Measurements from ENCODE around the gene FKBP5. TPM values are rescaled to one million over a fixed set of nuclear protein-coding genes. Genes with fewer than 3 reads are reported as not detected.

FKBP5 gene
- total RNA-seq, 1 donor from 2014 or later, result 40.0 TPM

DNA sequence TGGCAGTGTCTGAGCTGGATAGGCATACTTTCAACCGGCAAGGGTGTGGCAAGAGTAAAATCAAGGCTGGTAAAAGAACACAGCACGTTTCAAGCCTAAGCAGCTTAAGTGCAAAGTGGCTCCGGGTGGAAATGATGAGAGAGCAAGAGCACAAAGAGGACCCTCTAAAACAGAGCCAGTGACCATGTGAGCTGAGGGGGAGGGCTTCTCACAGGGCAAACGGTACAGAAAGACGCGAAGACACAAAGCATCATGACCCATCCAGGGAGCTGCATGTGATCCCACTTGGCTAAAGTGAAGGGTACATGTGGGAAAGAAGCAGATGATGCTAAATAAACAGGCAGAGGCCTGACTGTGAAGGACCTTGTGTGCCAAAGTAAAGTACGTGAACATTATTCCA is 25.7 kb downstream of the FKBP5 start:
- no peak for DNase-seq

DNA sequence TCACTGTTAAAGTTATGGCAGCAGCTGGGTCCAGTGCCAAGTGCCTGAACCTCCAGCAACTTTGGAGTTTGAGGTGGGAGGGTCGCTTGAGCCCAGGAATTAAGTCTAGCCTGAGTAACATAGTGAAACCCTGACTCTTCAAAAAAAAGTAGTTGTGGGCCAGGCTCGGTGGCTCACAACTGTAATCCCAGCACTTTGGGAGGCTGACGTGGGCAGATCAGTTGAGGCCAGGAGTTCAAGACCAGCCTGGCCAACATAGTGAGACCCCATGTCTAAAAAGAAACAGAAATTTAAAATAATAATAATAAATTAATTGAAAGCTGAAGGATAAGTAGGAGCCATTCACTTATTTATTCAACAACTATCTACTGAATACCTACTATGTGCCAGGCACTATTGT is 33.8 kb downstream of the FKBP5 start:
- DNase-seq, result no peak

GRCh38 chr6:35651244-35651643 is 37.5 kb downstream of the FKBP5 start:
- no peak for DNase-seq

GRCh38 chr6:35650015-35650414 is 38.7 kb downstream of the FKBP5 start:
- no peak for DNase-seq

DNA sequence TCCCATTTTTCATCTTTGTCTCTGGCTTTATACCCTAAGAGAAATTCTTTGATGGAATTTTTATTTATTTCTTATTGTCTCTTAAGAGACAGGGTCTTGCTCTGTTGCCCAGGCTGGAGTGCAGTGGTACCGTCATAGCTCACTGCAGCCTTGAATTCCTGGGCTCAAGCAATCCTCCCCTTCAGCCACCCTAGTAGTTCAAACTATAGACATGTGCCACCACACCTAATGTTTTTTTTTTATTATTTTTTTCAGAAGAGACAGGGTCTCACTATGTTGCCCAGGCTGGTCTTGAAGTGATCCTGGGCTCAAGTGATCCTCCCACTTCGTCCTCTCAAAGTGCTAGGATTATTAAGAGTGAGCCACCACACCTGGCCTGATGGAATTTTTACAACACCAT is 40.5 kb downstream of the FKBP5 start:
- no peak for DNase-seq

- DNase-seq, result no peak
Measured at GRCh38 chr6:35647400-35647799, 41.3 kb downstream of the FKBP5 start.

- DNase-seq, result no peak
Measured at GRCh38 chr6:35643162-35643535, 45.6 kb downstream of the FKBP5 start.

DNA sequence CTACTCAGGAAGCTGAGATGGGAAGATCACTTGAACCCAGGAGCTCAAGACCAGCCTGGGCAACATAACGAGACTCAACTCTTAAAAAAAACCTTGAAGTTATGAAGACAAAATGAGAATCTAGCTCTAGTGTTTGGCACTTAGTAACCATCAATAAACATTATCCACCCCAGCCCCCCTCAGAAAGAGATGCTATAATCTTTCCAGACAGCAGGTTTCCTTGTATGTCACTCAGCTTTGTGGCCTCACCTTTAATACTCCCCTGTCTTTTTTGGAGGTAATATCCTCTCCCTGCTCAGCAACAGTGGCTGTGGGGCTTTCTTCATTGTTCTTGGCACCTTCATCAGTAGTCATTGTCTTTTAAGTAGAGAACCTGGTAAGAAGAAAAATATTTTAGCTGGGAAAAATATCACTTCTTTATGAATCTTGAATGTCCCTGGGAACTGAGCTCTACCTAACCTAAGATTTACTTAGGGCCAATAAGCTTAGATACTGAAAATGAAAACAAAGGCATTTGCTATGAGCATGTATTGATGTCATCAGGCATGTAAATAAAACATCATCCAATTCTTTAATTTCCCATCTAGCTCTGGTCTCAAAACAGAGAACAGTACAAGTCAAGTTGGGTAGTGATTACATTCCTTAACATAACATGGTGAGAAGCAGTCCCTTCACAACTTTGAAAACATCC is 46.1 kb downstream of the FKBP5 start:
- DNase-seq, result no peak

GRCh38 chr6:35640017-35640664 is 48.6 kb downstream of the FKBP5 start:
- no peak for DNase-seq

DNA sequence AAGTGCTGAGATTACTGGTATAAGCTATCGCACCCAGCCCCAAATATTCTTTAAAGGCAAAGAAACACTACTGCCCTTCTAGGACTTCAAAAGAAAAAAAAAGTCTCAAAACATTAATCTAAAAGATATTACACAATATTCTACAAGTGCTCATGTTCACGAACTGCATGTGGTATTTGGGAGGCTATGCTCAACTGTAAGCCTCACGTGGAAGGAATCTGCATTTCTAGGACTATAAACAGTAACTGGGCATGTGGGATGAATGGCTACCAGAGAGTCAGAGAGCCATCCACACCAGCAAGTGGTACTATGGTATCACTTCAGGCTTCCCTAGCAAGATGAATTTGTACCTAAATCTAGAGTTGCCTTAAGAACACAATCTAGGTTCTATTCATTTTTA is 50.0 kb downstream of the FKBP5 start:
- no peak for DNase-seq

DNA sequence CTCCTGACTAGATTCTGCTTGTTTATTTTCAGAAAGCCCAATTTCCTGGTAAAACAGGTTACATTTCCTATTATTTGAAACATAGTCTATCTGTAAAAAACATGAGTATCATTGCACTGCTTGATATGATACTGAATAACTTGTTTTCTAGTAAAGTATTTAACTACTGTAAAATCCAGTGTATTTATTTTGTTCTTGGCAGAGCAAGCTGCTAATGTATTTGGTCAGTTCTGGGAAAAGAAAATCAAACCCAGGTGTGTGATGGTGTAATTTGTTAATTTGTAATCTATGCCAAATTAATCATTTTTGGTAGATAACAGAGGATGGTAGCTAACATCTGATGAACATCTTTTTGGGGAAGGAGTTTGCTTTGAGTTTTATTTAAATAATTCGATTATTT is 50.8 kb downstream of the FKBP5 start:
- DNase-seq, result no peak

GRCh38 chr6:35635601-35636597 is 52.8 kb downstream of the FKBP5 start:
- DNase-seq, result no peak

DNA sequence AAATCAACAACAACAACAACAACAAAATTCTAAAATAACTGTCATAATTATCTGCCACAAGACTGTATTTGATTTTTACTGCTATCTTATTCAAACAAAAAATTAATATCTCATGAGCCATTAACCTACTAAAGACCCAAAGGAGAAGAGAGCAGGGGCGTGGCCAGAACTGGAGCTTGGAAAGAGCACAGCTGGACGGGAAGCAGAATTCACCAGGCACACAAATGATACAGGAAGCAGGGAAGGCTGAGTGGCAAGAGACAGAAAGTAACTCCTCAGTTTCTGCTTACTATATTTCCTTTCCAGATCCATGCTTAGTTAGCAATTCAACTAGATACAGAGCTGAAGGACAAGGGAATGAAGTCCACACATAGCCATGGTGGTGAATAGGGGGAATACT is 54.4 kb downstream of the FKBP5 start:
- DNase-seq, result peak; percentile 58

DNA sequence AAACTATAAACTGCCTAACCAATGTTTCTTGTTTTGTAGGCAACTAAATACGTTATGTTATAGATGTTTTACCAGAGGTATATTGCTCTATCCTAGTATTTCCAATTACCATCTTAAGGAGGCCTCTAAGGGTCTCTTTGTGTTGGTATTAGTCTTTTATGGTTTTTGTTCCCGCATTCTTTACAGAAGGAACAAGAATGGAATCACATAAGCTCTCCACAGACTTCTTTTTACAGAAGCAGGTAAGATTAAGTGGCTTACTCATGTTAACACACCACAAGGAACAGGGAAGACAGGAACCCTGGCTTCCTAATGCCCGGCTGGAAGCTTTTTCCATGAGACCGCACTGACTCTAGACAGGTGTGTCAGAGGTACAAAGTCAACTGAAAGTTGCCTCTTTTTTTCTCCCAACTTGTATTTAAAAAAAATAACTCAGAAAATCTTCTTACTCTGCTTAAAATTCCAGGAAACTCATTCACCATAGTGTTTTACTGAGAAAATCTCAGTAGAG is 55.1 kb downstream of the FKBP5 start:
- DNase-seq, result no peak

DNA sequence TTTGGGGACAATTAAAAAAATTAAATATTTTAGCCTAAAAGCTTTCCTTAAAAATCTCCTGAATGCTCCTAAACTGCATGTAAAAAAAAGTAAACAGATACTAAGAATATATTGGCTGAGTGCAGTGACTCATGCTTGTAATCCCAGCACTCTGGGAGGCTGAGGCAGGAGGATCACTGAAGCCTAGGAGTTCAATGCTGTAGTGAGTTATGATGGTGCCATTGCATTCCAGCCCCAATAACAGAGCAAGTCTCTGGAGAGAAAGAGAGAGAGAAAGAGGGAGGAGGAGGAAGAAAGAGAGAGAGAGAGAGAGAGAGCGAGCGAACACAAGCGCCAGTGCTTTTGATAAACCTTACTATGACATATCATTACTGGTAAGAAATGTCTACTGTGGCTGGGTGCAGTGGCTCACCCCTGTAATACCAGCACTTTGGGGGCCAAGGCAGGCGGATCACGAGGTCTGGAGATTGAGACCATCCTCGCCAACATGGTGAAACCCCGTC is 58.8 kb downstream of the FKBP5 start:
- DNase-seq, result no peak

- DNase-seq, result no peak
Measured at GRCh38 chr6:35626401-35626800, 62.3 kb downstream of the FKBP5 start.

- peak; percentile 60 for DNase-seq
Measured at GRCh38 chr6:35624341-35625070, 64.2 kb downstream of the FKBP5 start.

- no peak for DNase-seq
Measured at GRCh38 chr6:35622283-35622682, 66.4 kb downstream of the FKBP5 start.

DNA sequence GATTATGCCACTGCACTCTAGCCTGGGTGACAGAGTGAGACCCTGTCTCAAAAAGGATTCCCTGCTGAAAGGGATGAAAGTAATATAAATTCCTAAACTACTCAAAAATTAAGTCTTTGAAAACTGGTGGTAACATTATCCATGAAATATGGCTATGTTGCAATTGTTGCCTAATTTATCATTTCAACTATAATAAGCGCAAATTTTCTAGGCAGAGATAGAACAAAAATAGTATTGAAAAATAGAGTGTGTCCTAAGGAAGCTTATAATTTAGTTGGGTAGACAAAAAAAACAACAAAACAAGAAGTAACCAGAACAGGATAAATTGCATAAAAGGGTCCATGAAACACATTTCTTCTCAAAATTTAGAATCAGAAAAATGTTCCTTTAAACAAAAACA is 68.0 kb downstream of the FKBP5 start:
- DNase-seq, result no peak

- DNase-seq, result no peak
Measured at GRCh38 chr6:35613762-35614161, 75.0 kb downstream of the FKBP5 start.

- DNase-seq, result no peak
Measured at GRCh38 chr6:35611240-35611639, 77.5 kb downstream of the FKBP5 start.

- no peak for DNase-seq
Measured at GRCh38 chr6:35610830-35611229, 77.9 kb downstream of the FKBP5 start.

All from dermis blood vessel endothelial cell (primary cell).